Stomach (tissue), 9 donors: ENCODE results near the gene TUBAL3. TPM values are rescaled to one million over a fixed set of nuclear protein-coding genes. Genes with fewer than 3 reads are reported as not detected.

Source experiments
- DNase-seq, 2 donors: peaks; one replicate each; pipeline versions ENCODE4 v3.0.0 to v3.0.0-alpha.2; 2013 to 2019
- H3K27ac ChIP-seq, 5 donors: fragments of 200-600 bp in 4 of 5; sonication (generic) in 4 of 5; one replicate each; pipeline ENCODE4 v1.5.1; 2013 to 2019; ENCODE audit warnings: mild to moderate bottlenecking in 1 of 5, moderate library complexity in 1 of 5
- H3K27me3 ChIP-seq, 3 donors: fragments of 200-600 bp; sonication (generic); one replicate each; pipeline ENCODE4 v1.5.1; 2017 to 2019; ENCODE audit warnings: mixed run types in 1 of 3
- H3K36me3 ChIP-seq, 4 donors: fragments of 200-600 bp; sonication (generic); 1 replicate in 3 of 4; 2 replicates in 1 of 4; pipeline ENCODE4 v1.5.1; 2016 to 2019
- H3K4me1 ChIP-seq, 4 donors: fragments of 200-600 bp; sonication (generic); one replicate each; pipeline ENCODE4 v1.5.1; 2016 to 2019
- H3K4me3 ChIP-seq, 4 donors: fragments of 200-600 bp; sonication (generic) in 3 of 4; one replicate each; pipeline ENCODE4 v1.5.1; 2016 to 2019; ENCODE audit warnings: mild to moderate bottlenecking in 1 of 4
- H3K9me3 ChIP-seq, 4 donors: fragments of 200-600 bp; sonication (generic); one replicate each; pipeline ENCODE4 v1.5.1; 2016 to 2019
- CTCF ChIP-seq, 7 experiments: fragments of 450-650 bp in 4 of 7; fragments of 200-600 bp in 3 of 7; sonication (generic) in 3 of 7; IDR thresholded peaks; one replicate each; pipeline ENCODE4 v1.5.1; 2016 to 2019; ENCODE audit warnings: antibody characterized with exemption in 7 of 7, control low read depth in 2 of 7, mild to moderate bottlenecking in 1 of 7
- EP300 ChIP-seq: sonication (generic); formaldehyde crosslinking; IDR thresholded peaks from one replicate; pipeline ENCODE4 v1.6.1; 2017; ENCODE audit warnings: antibody characterized with exemption
- POLR2A ChIP-seq, 4 donors: fragments of 450-650 bp; IDR thresholded peaks; one replicate each; pipeline ENCODE4 v1.6.1; 2016; ENCODE audit warnings: antibody characterized with exemption in 4 of 4, control low read depth in 2 of 4, mild to moderate bottlenecking in 1 of 4, moderate library complexity in 1 of 4
- POLR2AphosphoS5 ChIP-seq, 3 donors: sonication (generic); formaldehyde crosslinking; IDR thresholded peaks; one replicate each; pipeline ENCODE4 v1.6.1; 2016; ENCODE audit warnings: antibody characterized with exemption in 3 of 3
- WGBS, 5 donors: extraction: QIAGEN DNeasy Blood & Tissue Kit in 3 of 5; methylation state at CpG; one replicate each; pipeline versions ENCODE4 v1.1.5 to v1.1.7; 2013 to 2018; 5-methylcytosine and 5-hydroxymethylcytosine counted together
- intact Hi-C: fragments of 100-400 bp; cut with DNase I; formaldehyde crosslinking; loops from one replicate; pipeline ENCODE4 v1.15.1; 2023; ENCODE audit warnings: low total_unique reads
- polyA plus RNA-seq, 3 donors: library from polyadenylated mRNA; stranded (reverse); fragments of 200-250 nt; gene quantifications; one replicate each; pipeline ENCODE4 v1.2.3, GENCODE V29; 2013
- total RNA-seq, 5 donors: library from RNA; depleted of rRNA; stranded (reverse); fragments of >200 nt; gene quantifications; one replicate each; pipeline versions ENCODE4 v1.1.0 to v1.2.3, GENCODE V29; 2014 to 2016
- donor health status: healthy with polysubstance abuse.
- donor health status: Bipolar disorder and iron deficiency.
- donor health status: healthy.

TUBAL3 gene
- total and polyA plus RNA-seq, 8 donors, result 0.13 to 11.3 (median 0.92) TPM; not detected in 4

- no peaks in the 10 kb centered on the region for H3K9me3 ChIP-seq
- WGBS, 5 donors, result 55 to 74% (median 65%) methylated on average over 1 of the region's 1 CpG
- H3K4me3 ChIP-seq, result no peak overlapping the region
- peaks cover 0 to 11% (median 3%) of the 10 kb centered on the region in 4 donors for H3K4me1 ChIP-seq
- no peaks in the 10 kb centered on the region for H3K36me3 ChIP-seq
- no peaks in the 10 kb centered on the region for H3K27me3 ChIP-seq
- no peak for TF ChIP-seq POLR2AphosphoS5 (IDR thresholded peaks at IDR 0.05)
- no peak for TF ChIP-seq CTCF (IDR thresholded peaks at IDR 0.05)
- no peak for TF ChIP-seq EP300
- no peak for TF ChIP-seq POLR2A (IDR thresholded peaks at IDR 0.05)
- intact Hi-C loops, result no loop called here
- H3K27ac ChIP-seq, result no peak overlapping the region
- no peak for DNase-seq
Measured at GRCh38 chr10:5406918-5407317, 2.3 kb upstream of the TUBAL3 start.

DNA sequence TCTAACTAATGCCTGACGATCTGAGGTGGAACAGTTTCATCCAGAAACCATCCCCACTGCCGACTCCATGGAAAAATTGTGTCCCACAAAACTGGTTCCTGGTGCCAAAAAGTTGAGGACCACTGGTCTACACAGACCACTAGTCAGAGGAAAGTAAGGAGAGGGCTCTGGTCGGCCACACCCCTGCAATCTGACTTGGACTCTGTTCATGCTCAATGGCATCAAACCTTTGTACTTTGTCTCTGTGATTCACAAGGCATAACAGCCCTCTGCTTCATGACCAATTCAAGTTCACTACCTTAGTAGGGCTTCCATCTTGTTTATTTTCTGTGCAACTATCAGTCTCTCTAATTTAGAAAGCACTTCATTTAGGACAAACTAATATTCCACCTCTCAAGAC lies 1.8 kb downstream of the TUBAL3 start:
- no peak overlapping the region for H3K4me3 ChIP-seq
- WGBS, 5 donors, result 76 to 94% (median 82%) methylated on average over 3 of the region's 3 CpGs
- intact Hi-C loops, result no loop called here
- no peaks in the 10 kb centered on the region for H3K9me3 ChIP-seq
- H3K27ac ChIP-seq, result peak overlapping the region in 2 of 5 donors; percentile 17 to 44
- peaks cover 0 to 9% (median 2%) of the 10 kb centered on the region in 4 donors for H3K4me1 ChIP-seq
- H3K27me3 ChIP-seq, result no peaks in the 10 kb centered on the region
- TF ChIP-seq CTCF (IDR thresholded peaks at IDR 0.05) (no peak), POLR2AphosphoS5 (IDR thresholded peaks at IDR 0.05) (no peak), EP300 (no peak), POLR2A (IDR thresholded peaks at IDR 0.05) (no peak)
- no peak for DNase-seq
- no peaks in the 10 kb centered on the region for H3K36me3 ChIP-seq

DNA sequence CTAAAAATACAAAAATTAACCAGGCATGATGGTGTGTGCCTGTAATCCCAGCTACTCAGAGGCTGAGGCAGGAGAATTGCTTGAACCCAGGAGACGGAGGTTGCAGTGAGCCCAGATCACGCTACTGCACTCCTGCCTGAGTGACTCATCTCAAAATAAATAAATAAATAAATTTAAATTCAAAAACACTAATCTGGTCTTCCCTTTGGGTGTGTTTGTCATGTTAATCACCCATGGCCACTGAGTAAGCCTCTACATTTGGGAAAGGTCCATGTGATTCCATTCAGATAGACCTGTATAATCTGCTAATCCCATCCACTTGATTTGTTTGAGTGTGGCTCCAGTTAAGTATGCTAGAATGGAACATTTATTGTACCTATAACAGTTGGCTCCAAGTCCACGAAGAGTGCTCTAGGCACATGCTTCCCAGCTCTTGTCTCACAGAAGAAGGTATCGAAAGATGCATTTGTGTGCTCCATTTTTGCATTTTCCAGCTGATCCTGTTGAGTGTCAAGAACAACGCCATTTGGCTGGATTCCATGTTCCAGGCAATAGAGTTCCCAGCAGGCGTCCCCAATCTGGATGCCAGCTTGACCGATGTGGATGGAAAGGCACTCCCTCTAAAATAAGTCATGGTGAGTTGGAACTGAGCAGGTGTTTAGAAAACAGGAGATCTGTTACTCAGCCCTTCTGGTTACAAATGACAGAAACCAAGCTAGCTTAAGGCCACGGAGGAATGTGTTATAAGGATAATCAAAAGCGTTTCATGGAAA lies 4.0 kb downstream of the TUBAL3 start:
- no peaks in the 10 kb centered on the region for H3K9me3 ChIP-seq
- TF ChIP-seq POLR2AphosphoS5 (IDR thresholded peaks at IDR 0.05), result peak in 2 of 3 donors; percentile 47 to 63
- no peak for TF ChIP-seq POLR2A (IDR thresholded peaks at IDR 0.05)
- H3K27ac ChIP-seq, result peak overlapping the region in 2 of 5 donors; percentile 8 to 73
- DNase-seq, result no peak
- no peaks in the 10 kb centered on the region for H3K27me3 ChIP-seq
- intact Hi-C loops, result no loop called here
- peaks cover 0 to 14% (median 2%) of the 10 kb centered on the region in 4 donors for H3K4me1 ChIP-seq
- no peaks in the 10 kb centered on the region for H3K36me3 ChIP-seq
- 75 to 91% (median 90%) methylated on average over 9 of the region's 9 CpGs for WGBS, 5 donors
- H3K4me3 ChIP-seq, result no peak overlapping the region

GRCh38 chr10:5399332-5399731 lies 5.3 kb downstream of the TUBAL3 start:
- H3K27me3 ChIP-seq, result no peaks in the 10 kb centered on the region
- no peaks in the 10 kb centered on the region for H3K36me3 ChIP-seq
- no peak for DNase-seq
- intact Hi-C loops, result no loop called here
- WGBS, 5 donors, result 63 to 72% (median 66%) methylated on average over 6 of the region's 6 CpGs
- peaks cover 0 to 14% (median 2%) of the 10 kb centered on the region in 4 donors for H3K4me1 ChIP-seq
- H3K27ac ChIP-seq, result peak overlapping the region in 2 of 5 donors; percentile 30 to 73
- no peak overlapping the region for H3K4me3 ChIP-seq
- TF ChIP-seq POLR2A (IDR thresholded peaks at IDR 0.05) (no peak), CTCF (IDR thresholded peaks at IDR 0.05) (no peak), EP300 (no peak), POLR2AphosphoS5 (IDR thresholded peaks at IDR 0.05) (no peak)
- no peaks in the 10 kb centered on the region for H3K9me3 ChIP-seq
